ENCODE measurements around the gene PLA1A.
"Not testable (repeated sequence)": the region's sequence is repeated elsewhere in the genome, so short reads cannot be mapped to it uniquely, and the experiment has no call there.

PLA1A gene

DNA sequence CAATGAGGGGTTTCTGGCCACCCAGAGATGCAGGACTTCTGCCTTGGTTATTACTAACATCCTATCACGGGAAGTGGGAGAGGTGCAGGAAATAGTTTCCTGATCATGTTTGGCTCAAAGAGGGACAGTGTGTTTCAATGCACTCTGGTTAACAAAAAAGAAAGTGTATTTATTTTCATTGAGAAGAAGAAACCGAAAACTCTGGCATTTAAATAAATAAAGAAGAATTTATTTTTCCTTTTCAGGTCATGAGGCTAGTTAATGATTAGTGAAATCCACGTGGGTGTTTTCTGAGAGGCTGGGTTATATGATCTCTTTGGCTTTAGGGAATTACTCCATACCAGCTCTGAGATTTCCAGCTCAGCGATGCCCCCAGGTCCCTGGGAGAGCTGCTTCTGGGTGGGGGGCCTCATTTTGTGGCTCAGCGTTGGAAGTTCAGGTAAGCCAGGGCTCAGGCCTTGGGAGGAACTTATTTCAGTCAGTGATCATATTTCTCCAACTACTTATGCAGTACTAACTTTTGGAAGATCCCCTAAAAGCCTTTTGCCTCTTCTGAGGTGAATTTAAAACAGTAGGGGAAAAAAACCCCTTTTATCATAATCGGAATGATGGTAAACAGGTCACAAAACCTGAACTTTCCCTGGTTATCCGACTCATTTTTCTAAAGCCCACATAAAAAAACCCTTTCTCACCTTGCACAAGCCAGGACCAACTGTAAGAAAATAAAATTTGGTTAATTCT, at the start of gene PLA1A:
TSS of gene PLA1A (plus strand) at position 338 of the 741 bp plus-strand sequence. CDS start at position 367, 29 bp downstream.
- H3K36me3 ChIP-seq, result no peaks in the 10 kb centered on the region
- H3K9me3 ChIP-seq (ENCODE audit: severe bottlenecking), result no peaks in the 10 kb centered on the region
- H3K27me3 ChIP-seq (ENCODE audit: insufficient read depth, low read depth, severe bottlenecking), result no peaks in the 10 kb centered on the region
- no peak within 1 kb of the TSS for H3K27ac ChIP-seq
- no peak within 1 kb of the TSS for H3K4me3 ChIP-seq (ENCODE audit: low read depth, low read length)
- DNase-seq, result no peak
- no peak for TF ChIP-seq CTCF (IDR thresholded peaks at IDR 0.05; ENCODE audit: low read depth, low read length)

DNA sequence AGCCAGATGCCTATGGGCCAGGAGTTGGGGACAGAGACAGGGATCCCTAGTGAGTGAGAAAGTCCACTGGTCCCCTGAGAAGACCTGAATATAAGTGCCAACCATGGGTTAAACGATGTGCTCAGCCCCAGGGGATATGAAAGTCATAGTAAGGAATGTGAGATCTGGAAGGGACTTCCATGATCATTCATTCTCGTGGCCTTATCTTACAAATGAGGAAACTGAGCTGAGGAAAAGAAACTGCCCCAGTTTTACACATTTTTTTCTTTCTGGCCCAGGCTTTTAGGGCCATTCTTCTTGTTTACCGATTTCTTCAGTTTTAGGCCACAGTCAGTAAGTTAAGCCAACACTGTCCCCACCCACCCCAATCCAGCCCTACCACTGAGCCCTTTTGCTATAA, 49.3 kb upstream of the PLA1A start:
- no peaks in the 10 kb centered on the region for H3K27me3 ChIP-seq (ENCODE audit: insufficient read depth, low read depth, severe bottlenecking)
- TF ChIP-seq CTCF (IDR thresholded peaks at IDR 0.05; ENCODE audit: low read depth, low read length), result no peak
- no peak overlapping the region for H3K27ac ChIP-seq
- no peak overlapping the region for H3K4me3 ChIP-seq (ENCODE audit: low read depth, low read length)
- H3K36me3 ChIP-seq, result no peaks in the 10 kb centered on the region
- no peaks in the 10 kb centered on the region for H3K9me3 ChIP-seq (ENCODE audit: severe bottlenecking)
- DNase-seq, result no peak

- no peak overlapping the region for H3K27ac ChIP-seq
- no peaks in the 10 kb centered on the region for H3K36me3 ChIP-seq
- DNase-seq, result no peak
- no peaks in the 10 kb centered on the region for H3K27me3 ChIP-seq (ENCODE audit: insufficient read depth, low read depth, severe bottlenecking)
- no peak overlapping the region for H3K4me3 ChIP-seq (ENCODE audit: low read depth, low read length)
- no peak for TF ChIP-seq CTCF (IDR thresholded peaks at IDR 0.05; ENCODE audit: low read depth, low read length)
- H3K9me3 ChIP-seq (ENCODE audit: severe bottlenecking), result no peaks in the 10 kb centered on the region
These were observed 47.3 kb upstream of the PLA1A start for GRCh38 chr3:119550192-119550910.

DNA sequence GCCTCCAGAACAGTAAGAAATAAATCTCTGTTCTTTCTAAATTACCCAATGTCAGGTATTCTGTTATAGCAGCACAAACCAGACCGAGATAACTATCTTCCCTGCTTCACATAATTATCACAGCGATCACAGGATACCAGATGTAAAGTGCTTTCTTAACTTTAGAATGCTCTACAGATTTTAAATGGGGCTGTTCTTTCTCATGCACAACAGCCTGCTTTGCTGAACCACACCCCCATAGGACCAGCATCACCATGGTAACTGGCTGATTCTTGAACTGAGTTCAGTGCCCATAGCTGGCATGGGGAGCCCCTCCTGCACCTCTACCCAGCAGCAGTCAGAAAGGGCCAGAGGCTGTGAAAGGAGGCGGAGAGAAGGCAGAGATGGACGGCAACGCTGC, 46.1 kb upstream of the PLA1A start:
- H3K27me3 ChIP-seq (ENCODE audit: insufficient read depth, low read depth, severe bottlenecking), result peaks cover 9% of the 10 kb centered on the region
- DNase-seq, result no peak
- no peak for TF ChIP-seq CTCF (IDR thresholded peaks at IDR 0.05; ENCODE audit: low read depth, low read length)
- no peak overlapping the region for H3K4me3 ChIP-seq (ENCODE audit: low read depth, low read length)
- H3K9me3 ChIP-seq (ENCODE audit: severe bottlenecking), result no peaks in the 10 kb centered on the region
- no peak overlapping the region for H3K27ac ChIP-seq
- H3K36me3 ChIP-seq, result no peaks in the 10 kb centered on the region

DNA sequence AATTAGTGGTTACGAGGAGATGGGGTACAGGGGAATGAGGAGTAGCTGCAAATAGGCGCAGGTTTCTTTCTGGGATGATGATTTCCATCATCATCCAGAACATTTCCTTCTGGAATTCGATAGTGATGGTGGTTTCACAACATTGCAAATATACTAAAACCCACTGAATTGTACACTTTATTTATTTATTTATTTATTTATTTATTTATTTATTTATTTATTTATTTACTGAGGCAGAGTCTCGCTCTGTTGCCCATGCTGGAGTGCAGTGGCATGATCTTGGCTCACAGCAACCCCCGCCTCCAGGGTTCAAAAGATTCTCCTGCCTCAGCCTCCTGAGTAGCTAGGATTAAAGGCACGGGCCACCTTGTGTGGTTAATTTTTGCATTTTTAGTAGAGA, 44.8 kb upstream of the PLA1A start:
- not testable (repeated sequence) for H3K27ac ChIP-seq; H3K9me3 ChIP-seq (ENCODE audit: severe bottlenecking)

DNA sequence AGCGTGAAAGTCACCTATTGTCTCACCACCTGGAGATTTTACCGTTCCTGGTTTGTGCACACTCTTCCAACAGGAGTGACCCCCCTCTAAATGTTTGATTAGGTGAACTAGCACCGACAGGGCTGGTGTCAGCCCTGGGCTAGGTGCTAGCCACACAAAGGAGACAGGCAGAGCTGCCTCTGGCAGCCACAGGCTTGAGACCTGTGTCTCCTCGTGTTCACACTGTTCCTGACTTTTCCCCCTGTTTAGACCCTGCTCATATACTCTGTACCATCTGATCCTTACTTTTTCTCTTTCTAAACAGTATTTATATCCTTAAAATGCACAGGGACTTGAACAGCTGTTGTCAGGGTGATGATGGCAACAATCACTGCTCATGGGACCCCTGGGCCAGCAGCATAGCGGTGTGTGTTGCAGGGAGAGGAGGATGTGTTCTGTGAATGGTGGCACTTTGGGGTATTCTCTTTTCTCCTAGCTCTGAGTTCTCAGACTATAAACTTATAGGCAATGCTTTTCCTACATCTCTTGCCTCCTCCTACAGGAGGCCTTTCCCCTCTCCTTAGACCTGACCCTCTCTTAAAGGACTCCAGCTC, 43.8 kb upstream of the PLA1A start:
- DNase-seq, result no peak
- Histone ChIP-seq H3K4me3 (ENCODE audit: low read depth, low read length) (no peak overlapping the region), H3K36me3 (no peaks in the 10 kb centered on the region), H3K27me3 (ENCODE audit: insufficient read depth, low read depth, severe bottlenecking) (peaks cover 21% of the 10 kb centered on the region), H3K9me3 (ENCODE audit: severe bottlenecking) (no peaks in the 10 kb centered on the region), H3K27ac (no peak overlapping the region)
- TF ChIP-seq CTCF (IDR thresholded peaks at IDR 0.05; ENCODE audit: low read depth, low read length), result no peak

More for the DNA sequence above, 44.8 kb upstream of the PLA1A start:
- not testable (repeated sequence) for DNase-seq; H3K36me3 ChIP-seq; H3K4me3 ChIP-seq (ENCODE audit: low read depth, low read length)
- H3K27me3 ChIP-seq (ENCODE audit: insufficient read depth, low read depth, severe bottlenecking), result peaks cover 17% of the 10 kb centered on the region
